IPS-15b (cell line): Measurements from ENCODE around the gene SLC5A11.

Experiments
- H3K27me3 ChIP-seq: one replicate; pipeline ENCODE4 v1.6.1; 2013; ENCODE audit warnings: low read length; ENCODE audit not compliant: control insufficient read depth, insufficient read depth
- H3K36me3 ChIP-seq: one replicate; pipeline ENCODE4 v1.6.1; 2013; ENCODE audit warnings: low read length; ENCODE audit not compliant: control insufficient read depth, insufficient read depth
- H3K4me1 ChIP-seq: one replicate; pipeline ENCODE4 v1.6.1; 2013; ENCODE audit warnings: mild to moderate bottlenecking, low read length; ENCODE audit not compliant: control insufficient read depth, insufficient read depth
- H3K4me3 ChIP-seq: one replicate; pipeline ENCODE4 v1.5.1; 2013; ENCODE audit warnings: low read depth, low read length
- H3K9ac ChIP-seq: one replicate; pipeline ENCODE4 v1.6.1; 2013; ENCODE audit warnings: low read depth, mild to moderate bottlenecking, low read length
- H3K9me3 ChIP-seq: one replicate; pipeline ENCODE4 v1.6.1; 2013; ENCODE audit warnings: mild to moderate bottlenecking, low read length; ENCODE audit not compliant: control insufficient read depth, insufficient read depth

The SLC5A11 gene

DNA sequence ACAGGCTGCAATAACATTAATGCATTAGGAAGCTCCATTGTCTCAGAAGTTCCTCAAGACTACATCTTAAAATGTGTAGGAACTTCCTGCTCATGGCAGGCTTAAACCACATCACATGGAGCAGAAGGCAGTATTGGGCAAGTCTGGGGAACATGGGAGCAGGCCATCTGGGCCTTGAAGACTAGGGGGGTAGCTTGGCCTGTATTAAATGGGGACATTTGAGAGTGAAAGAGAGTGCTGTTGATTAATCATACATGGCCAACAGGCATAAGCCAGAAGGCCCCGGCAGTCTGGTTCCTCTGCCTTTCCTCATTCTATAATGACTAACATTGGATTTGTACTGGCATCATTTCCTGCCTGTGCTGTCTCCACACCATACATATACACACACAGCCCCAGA lies 25.2 kb upstream of the SLC5A11 start:
- peaks cover 73% of the 10 kb centered on the region for H3K36me3 ChIP-seq
- no peaks in the 10 kb centered on the region for H3K4me1 ChIP-seq
- H3K27me3 ChIP-seq = no peaks in the 10 kb centered on the region
- H3K4me3 ChIP-seq = no peak overlapping the region
- H3K9ac ChIP-seq = no peak overlapping the region
- H3K9me3 ChIP-seq = no peaks in the 10 kb centered on the region

DNA sequence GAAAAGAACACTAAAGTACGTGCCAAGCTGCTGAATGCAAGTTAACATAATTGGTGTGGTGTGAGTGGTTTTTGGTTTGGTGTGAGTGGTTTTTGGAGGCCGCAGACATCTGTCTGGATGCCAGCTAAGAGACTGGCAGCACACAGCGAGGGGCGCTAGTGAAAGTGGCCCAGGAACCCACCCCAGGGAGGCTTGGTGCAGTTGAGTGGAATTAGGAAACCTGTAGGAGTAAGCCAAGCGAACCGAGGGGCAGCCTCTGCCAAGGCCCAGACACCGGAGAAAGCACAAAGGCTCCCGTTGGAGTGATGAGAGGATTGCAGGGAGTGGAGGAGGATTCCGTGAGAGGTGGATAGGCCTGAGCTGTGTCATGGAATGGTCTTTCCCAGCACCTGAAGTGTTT lies 24.6 kb upstream of the SLC5A11 start:
- Histone ChIP-seq H3K36me3 (peaks cover 67% of the 10 kb centered on the region), H3K4me1 (no peaks in the 10 kb centered on the region), H3K4me3 (no peak overlapping the region), H3K9me3 (no peaks in the 10 kb centered on the region), H3K27me3 (no peaks in the 10 kb centered on the region), H3K9ac (no peak overlapping the region)

DNA sequence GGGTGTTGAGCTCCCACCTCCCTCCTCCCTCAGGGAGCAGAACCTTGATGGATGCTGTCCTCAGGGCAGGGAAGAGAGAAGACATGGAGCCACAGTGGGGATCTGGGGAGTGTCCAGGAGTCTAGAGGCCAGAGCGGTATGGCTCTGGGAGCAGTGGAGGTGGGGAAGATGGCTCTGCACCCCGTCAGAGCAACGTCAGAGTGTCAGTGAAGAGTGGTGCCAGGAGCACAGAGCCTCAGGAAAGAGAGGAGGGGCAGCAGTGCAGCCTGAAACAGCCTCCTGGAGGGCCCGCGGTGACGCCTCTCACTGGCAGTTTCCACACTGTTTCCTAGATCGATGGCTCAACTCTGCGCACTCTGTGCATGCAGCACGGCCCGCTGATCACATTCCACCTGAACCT lies 23.2 kb upstream of the SLC5A11 start:
- no peak overlapping the region for H3K4me3 ChIP-seq
- no peak overlapping the region for H3K9ac ChIP-seq
- H3K27me3 ChIP-seq = no peaks in the 10 kb centered on the region
- H3K36me3 ChIP-seq = peaks cover 64% of the 10 kb centered on the region
- H3K9me3 ChIP-seq = no peaks in the 10 kb centered on the region
- H3K4me1 ChIP-seq = no peaks in the 10 kb centered on the region

DNA sequence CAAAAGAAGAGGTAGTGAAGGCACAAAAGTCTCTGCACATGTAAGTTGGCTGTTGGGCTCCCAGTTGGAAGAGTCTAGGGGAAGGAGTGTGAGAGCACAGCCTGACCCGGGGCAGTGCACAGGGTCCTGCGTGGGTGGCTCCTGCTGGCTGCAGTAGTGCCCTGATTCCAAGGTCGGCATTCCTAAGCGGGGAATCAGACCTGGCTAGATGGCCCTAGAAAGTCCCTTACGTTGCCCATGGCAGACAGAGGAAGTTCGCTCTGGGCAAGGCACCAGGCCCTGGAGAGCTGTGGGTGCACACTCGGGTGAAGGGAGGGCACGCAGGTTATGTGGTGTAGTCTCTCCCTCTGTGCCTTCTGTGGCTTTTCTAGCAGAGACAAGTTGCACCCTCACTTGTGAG lies 22.8 kb upstream of the SLC5A11 start:
- peaks cover 62% of the 10 kb centered on the region for H3K36me3 ChIP-seq
- no peaks in the 10 kb centered on the region for H3K4me1 ChIP-seq
- H3K9ac ChIP-seq = no peak overlapping the region
- H3K27me3 ChIP-seq = no peaks in the 10 kb centered on the region
- H3K9me3 ChIP-seq = no peaks in the 10 kb centered on the region
- no peak overlapping the region for H3K4me3 ChIP-seq

DNA sequence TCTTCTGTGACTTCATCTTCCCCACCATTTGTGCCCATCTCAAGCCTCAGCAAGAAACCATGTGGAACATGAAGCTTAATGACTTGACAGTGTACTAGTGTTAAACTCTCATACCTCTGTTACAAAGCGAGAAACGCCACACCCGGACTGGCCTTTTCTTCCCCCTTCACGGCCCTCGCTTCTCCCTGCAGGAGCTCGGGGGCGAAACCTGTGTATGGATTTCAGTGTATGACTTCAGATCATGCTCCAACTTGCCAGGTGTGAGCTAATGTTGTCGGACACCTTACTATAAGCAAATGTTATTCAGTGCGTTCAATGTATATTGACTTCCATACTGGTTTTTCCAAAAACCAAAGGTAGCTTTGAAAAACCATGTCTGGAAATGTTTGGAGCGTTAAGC lies 20.1 kb upstream of the SLC5A11 start:
- Histone ChIP-seq H3K4me1 (no peaks in the 10 kb centered on the region), H3K9ac (no peak overlapping the region), H3K27me3 (no peaks in the 10 kb centered on the region), H3K9me3 (no peaks in the 10 kb centered on the region), H3K4me3 (no peak overlapping the region), H3K36me3 (peaks cover 39% of the 10 kb centered on the region)

DNA sequence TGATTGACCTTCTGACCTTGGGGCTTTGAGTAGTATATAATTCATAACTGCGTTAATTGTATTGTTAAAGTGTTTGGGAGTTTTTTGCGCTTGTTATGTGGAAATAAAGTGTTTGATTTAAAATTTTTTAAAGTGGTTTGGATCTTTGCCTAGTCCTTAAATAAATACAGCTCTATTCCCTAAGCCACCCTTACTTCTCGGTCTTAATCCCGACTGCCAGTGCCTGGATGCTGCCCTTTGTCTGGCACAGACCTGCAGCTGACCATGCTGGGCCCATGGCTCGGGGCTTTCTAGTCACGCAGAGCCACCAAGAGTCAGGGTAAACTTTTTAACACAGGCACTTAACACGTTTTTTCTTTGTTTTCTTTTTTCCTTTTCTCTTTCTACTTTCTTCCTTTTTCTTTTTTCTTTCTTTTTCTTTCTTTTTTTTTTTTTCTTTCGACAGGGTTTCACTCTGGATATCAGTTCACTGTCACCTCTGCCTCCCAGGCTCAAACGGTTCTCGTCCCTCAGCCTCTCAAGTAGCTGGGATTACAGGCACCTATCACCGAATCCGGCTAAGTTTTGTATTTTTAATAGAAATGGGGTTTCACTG lies 19.6 kb upstream of the SLC5A11 start:
- H3K4me3 ChIP-seq = no peak overlapping the region
- no peaks in the 10 kb centered on the region for H3K9me3 ChIP-seq
- no peaks in the 10 kb centered on the region for H3K4me1 ChIP-seq
- peaks cover 34% of the 10 kb centered on the region for H3K36me3 ChIP-seq
- no peaks in the 10 kb centered on the region for H3K27me3 ChIP-seq
- no peak overlapping the region for H3K9ac ChIP-seq

DNA sequence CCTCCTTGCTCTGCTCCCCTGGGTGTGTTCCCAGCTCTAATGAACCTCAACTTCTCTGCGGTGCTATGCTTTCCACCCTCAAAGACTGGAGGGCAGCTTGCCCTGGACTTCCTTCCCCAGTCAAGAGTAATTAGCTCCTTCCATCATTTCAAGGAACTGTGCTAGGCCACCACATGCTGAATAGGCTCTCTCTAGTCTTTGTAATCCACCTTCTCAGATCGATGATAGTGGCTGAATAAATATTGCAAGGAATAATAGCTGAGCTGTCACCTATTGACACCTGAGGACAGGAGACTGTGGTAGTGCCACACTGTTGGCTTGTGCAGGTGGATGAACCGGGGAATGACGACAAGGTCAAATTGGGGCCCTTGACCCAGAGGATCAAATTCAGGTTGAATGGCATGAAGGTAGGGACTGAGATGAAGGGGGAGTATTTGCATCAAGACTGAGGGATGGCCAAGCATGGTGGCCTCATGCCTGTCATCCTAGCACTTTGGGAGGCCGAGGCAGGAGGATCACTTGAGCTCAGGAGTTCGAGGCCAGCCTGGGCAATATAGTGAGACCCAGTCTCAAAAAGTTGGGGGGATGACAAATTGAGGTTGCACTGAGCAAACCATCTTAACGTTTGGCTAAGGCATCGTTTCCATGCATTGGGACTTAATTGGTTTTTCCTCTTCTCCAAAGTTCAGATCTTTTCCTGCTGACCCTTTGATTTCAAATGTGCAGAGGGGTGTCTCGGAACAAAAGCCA lies 18.8 kb upstream of the SLC5A11 start:
- Histone ChIP-seq H3K9ac (no peak overlapping the region), H3K27me3 (no peaks in the 10 kb centered on the region), H3K36me3 (peaks cover 26% of the 10 kb centered on the region), H3K4me1 (no peaks in the 10 kb centered on the region), H3K9me3 (no peaks in the 10 kb centered on the region), H3K4me3 (no peak overlapping the region)

DNA sequence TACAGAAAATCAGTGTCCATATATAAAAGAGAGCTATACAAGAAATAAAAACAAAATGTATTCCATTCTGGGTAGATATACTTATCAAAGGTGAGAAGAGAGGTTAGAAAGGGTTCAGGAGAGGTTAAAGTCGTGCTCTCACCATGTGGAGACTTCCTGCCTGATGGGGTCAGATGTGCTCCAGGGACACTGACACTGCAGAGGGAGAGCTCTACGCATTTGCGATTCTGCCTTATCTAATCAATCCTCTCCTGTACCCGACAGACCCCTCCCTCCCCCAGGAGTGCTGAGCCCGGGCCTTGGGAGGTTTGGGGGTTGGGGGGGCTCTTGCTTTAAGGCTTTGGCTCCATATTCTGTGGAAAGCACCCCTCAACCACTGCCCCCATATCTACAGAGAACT lies 16.6 kb upstream of the SLC5A11 start:
- Histone ChIP-seq H3K27me3 (no peaks in the 10 kb centered on the region), H3K9ac (no peak overlapping the region), H3K4me1 (no peaks in the 10 kb centered on the region), H3K9me3 (no peaks in the 10 kb centered on the region), H3K36me3 (peaks cover 9% of the 10 kb centered on the region), H3K4me3 (no peak overlapping the region)

DNA sequence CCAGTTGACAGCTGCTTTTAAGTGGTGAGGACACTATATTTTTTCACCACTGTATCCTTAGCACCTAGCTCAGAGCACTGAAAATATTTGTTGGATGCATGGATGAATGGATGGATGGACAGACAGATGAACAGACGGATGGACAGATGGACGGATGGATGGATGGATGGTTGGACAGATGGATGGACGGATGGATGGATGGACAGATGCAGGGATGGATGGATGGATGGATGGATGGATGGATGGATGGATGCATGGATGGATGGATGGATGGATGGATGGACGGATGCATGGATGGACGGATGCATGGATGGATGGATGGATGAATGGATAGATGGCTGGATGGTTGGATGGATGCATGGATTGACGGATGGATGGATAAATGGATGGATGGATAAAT lies 12.4 kb upstream of the SLC5A11 start:
- H3K9me3 ChIP-seq = no peaks in the 10 kb centered on the region
- peaks cover 2% of the 10 kb centered on the region for H3K36me3 ChIP-seq
- H3K27me3 ChIP-seq = no peaks in the 10 kb centered on the region
- H3K4me3 ChIP-seq = no peak overlapping the region
- H3K4me1 ChIP-seq = no peaks in the 10 kb centered on the region
- H3K9ac ChIP-seq = no peak overlapping the region

DNA sequence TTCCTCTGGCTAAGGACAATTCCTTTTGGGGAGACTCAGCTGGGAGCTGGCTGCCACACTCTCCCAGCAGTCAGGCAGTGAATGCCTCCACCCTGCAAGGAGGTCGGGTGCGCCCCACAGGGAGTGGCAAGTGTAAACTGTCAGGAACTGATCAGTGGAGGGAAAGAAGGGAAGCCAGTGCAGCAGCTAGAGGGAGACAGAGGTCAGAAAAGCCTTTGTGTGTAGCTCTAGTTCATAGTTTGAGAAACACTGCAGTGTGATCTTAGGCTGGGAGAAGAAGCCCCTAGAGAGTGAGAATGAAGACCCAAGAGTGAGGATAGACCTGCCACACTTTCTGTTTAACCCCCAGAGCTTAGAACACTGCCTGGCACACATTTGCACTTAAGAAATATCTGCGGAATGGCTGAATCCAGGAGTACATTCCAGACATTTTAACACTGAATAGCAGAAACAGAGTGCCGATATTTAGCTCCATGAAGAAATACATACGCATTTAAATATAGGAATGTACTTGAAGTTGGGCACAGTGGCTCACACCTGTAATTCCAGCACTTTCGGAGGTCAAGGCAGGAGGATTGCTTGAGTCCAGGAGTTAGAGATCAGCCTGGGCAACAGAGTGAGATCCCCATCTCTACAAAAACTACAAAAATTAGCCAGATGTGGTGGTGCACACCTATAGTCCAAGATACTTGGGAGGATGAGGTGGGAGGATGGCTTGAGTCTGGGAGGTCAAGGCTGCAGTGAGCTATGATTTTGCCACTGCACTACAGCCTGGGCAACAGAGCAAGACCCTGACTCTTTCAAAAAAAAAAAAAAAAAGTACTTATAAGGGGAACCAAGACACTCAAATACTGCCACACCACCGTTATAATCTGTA lies 11.1 kb upstream of the SLC5A11 start:
- Histone ChIP-seq H3K36me3 (peaks cover 2% of the 10 kb centered on the region), H3K4me3 (no peak overlapping the region), H3K27me3 (no peaks in the 10 kb centered on the region), H3K9ac (no peak overlapping the region), H3K4me1 (no peaks in the 10 kb centered on the region), H3K9me3 (no peaks in the 10 kb centered on the region)

DNA sequence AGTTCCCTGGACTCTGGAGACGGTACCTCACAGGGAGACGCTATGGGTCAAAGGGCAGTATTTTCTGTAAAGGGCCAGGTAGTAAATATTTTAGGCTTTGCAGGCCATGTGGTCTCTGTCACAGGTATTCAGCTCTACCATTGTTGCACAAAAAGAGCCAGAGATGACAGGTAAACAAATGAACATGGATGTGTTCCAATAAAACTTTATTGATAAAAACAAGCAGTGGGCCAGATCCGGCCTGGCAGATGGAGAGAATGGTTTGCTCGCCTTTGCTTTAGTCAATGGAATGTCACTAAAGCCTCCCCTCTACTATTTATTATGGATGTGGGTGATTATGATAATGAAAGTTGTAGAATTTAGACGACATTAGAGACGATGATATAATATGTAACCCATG lies 8.9 kb upstream of the SLC5A11 start:
- Histone ChIP-seq H3K9ac (no peak overlapping the region), H3K4me3 (no peak overlapping the region), H3K36me3 (peaks cover 2% of the 10 kb centered on the region), H3K4me1 (no peaks in the 10 kb centered on the region), H3K9me3 (no peaks in the 10 kb centered on the region), H3K27me3 (no peaks in the 10 kb centered on the region)

DNA sequence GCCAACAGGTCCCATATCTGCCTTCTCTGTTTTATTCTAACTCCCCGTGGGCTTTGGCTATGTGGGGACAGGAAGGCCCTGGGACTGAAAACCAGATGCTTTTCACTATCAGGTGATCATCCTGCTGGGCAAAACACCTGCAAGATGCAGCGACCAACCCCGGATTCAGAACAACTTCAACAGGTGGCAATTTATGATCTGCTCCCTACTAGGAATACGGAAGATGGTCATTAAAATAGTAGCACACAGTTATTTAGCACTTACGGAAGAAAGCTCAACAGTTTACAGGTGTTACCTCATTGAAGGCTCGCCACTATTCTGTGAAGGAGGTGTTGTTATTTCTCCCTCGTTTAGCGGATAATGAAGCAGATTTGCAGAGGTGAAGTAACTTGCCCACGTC lies 7.8 kb upstream of the SLC5A11 start:
- no peaks in the 10 kb centered on the region for H3K9me3 ChIP-seq
- no peaks in the 10 kb centered on the region for H3K27me3 ChIP-seq
- no peaks in the 10 kb centered on the region for H3K4me1 ChIP-seq

More for the DNA sequence above, 7.8 kb upstream of the SLC5A11 start:
- Histone ChIP-seq H3K4me3 (no peak overlapping the region), H3K36me3 (peaks cover 2% of the 10 kb centered on the region), H3K9ac (no peak overlapping the region)
